GM12892 (cell line): ENCODE data around the gene PID1.

Source experiments
- POLR2AphosphoS5 ChIP-seq: IDR thresholded peaks from 2 replicates; pipeline ENCODE4 v1.6.1; 2011; ENCODE audit warnings: low read depth, low read length, control low read depth
- TAF1 ChIP-seq: IDR thresholded peaks from 2 replicates; pipeline ENCODE4 v1.6.1; 2011; ENCODE audit warnings: low read depth, mild to moderate bottlenecking, control low read depth, low read length, borderline replicate concordance

GRCh38 chr2:229296016-229296415 lies 24.9 kb upstream of the PID1 start:
- TF ChIP-seq POLR2AphosphoS5 (no peak), TAF1 (no peak)
